Fibroblast of lung (primary cell): Measurements from ENCODE around the gene PHF20. TPM values are rescaled to one million over a fixed set of nuclear protein-coding genes. Genes with fewer than 3 reads are reported as not detected.

ENCODE experiments used
- DNase-seq, 2 donors: peaks; one replicate each; pipeline versions ENCODE4 v3.0.0 to v3.0.0-alpha.2; 2010; ENCODE audit warnings: low read depth in 2 of 2
- H2AFZ ChIP-seq: 2 replicates; pipeline ENCODE4 v1.5.1; 2012; ENCODE audit warnings: low read length, control low read depth, inconsistent platforms
- H3K27ac ChIP-seq: 2 replicates; pipeline ENCODE4 v1.5.1; 2011; ENCODE audit warnings: low read length, control low read depth; ENCODE audit not compliant: insufficient read depth
- H3K27me3 ChIP-seq: 2 replicates; pipeline ENCODE4 v1.5.1; 2011; ENCODE audit warnings: mild to moderate bottlenecking, low read length; ENCODE audit not compliant: control insufficient read depth, insufficient read depth
- H3K36me3 ChIP-seq: 2 replicates; pipeline ENCODE4 v1.5.1; 2011; ENCODE audit warnings: low read length; ENCODE audit not compliant: control insufficient read depth, insufficient read depth
- H3K4me1 ChIP-seq: 2 replicates; pipeline ENCODE4 v1.5.1; 2011; ENCODE audit warnings: low read length; ENCODE audit not compliant: control insufficient read depth, insufficient read depth; ENCODE audit errors: extremely low read depth
- H3K4me2 ChIP-seq: 2 replicates; pipeline ENCODE4 v1.5.1; 2011; ENCODE audit warnings: low read length, control low read depth; ENCODE audit not compliant: insufficient read depth; ENCODE audit errors: extremely low read depth
- H3K4me3 ChIP-seq, 4 experiments: fragments of 200-600 bp in 1 of 4; sonication (generic) in 1 of 4; replicated peaks in 1 of 4; 2 replicates each; pipeline ENCODE4 v1.5.1; 2011 to 2016; ENCODE audit warnings: low read length in 4 of 4, low read depth in 3 of 4, mild to moderate bottlenecking in 3 of 4, control low read depth in 2 of 4, inconsistent platforms in 1 of 4, mixed read lengths in 1 of 4; ENCODE audit not compliant: insufficient read depth in 1 of 4; ENCODE audit errors: control extremely low read depth in 1 of 4
- H3K79me2 ChIP-seq: 2 replicates; pipeline ENCODE4 v1.5.1; 2012; ENCODE audit warnings: mild to moderate bottlenecking, low read length, inconsistent platforms; ENCODE audit not compliant: control insufficient read depth, insufficient read depth
- H3K9ac ChIP-seq: 2 replicates; pipeline ENCODE4 v1.5.1; 2011; ENCODE audit warnings: mild to moderate bottlenecking, low read length, control low read depth; ENCODE audit not compliant: insufficient read depth
- H3K9me3 ChIP-seq: 2 replicates; pipeline ENCODE4 v1.5.1; 2012; ENCODE audit warnings: low read depth, low read length; ENCODE audit not compliant: control insufficient read depth, insufficient read depth
- H4K20me1 ChIP-seq: 2 replicates; pipeline ENCODE4 v1.5.1; 2011; ENCODE audit warnings: low read length; ENCODE audit not compliant: control insufficient read depth, insufficient read depth; ENCODE audit errors: extremely low read depth
- CTCF ChIP-seq, 2 donors: IDR thresholded peaks in 1 of 2; conservative IDR thresholded peaks in 1 of 2; 1 replicate in 1 of 2; 2 replicates in 1 of 2; pipeline ENCODE4 v1.5.1; 2011 to 2012; ENCODE audit warnings: low read length in 2 of 2, control low read depth in 1 of 2, inconsistent platforms in 1 of 2, low read depth in 1 of 2, mild to moderate bottlenecking in 1 of 2
- EZH2 ChIP-seq: IDR thresholded peaks from 2 replicates; pipeline ENCODE4 v1.5.1; 2012; ENCODE audit warnings: low read length, control low read depth, mild to moderate bottlenecking; ENCODE audit errors: missing control alignments
- polyA plus RNA-seq, 2 donors: library from polyadenylated mRNA; depleted of rRNA in 1 of 2; stranded (reverse) in 1 of 2; unstranded in 1 of 2; fragments of >200 nt; gene quantifications; 2 replicates each; pipeline ENCODE4 v1.2.1, GENCODE V29; 2011 to 2012; ENCODE audit warnings: missing spikeins in 1 of 2
- total RNA-seq: library from RNA; depleted of rRNA; stranded (reverse); fragments of >200 nt; gene quantifications from 2 replicates; pipeline ENCODE4 v1.2.1, GENCODE V29; 2014

The PHF20 gene
- total and polyA plus RNA-seq, 2 donors (not counting 1 experiment from before 2014, with no cell fraction given), result 31.4 to 40.1 TPM

GRCh38 chr20:35917077-35917476 lies 145.3 kb downstream of the PHF20 start:
- no peak overlapping the region for H3K9ac ChIP-seq

GRCh38 chr20:35918021-35918420 lies 146.2 kb downstream of the PHF20 start:
- no peak overlapping the region for H3K4me2 ChIP-seq
- no peaks in the 10 kb centered on the region for H3K4me1 ChIP-seq
- H3K36me3 ChIP-seq, result peaks cover 6% of the 10 kb centered on the region
- H3K27ac ChIP-seq, result no peak overlapping the region
- no peak for DNase-seq
- no peaks in the 10 kb centered on the region for H4K20me1 ChIP-seq
- H2AFZ ChIP-seq, result no peak overlapping the region
- no peaks in the 10 kb centered on the region for H3K27me3 ChIP-seq
- no peak overlapping the region for H3K4me3 ChIP-seq
- TF ChIP-seq CTCF (conservative IDR thresholded peaks at IDR 0.05 in 1 of 2, IDR thresholded peaks at IDR 0.05 in 1 of 2; ENCODE audit: low read depth in 1 of 2, low read length in 2 of 2) (no peak), EZH2 (no peak)
- no peaks in the 10 kb centered on the region for H3K79me2 ChIP-seq
- H3K9ac ChIP-seq, result no peak overlapping the region
- no peaks in the 10 kb centered on the region for H3K9me3 ChIP-seq

More at GRCh38 chr20:35917077-35917476, 145.3 kb downstream of the PHF20 start:
- Histone ChIP-seq H3K4me2 (no peak overlapping the region), H3K4me3 (no peak overlapping the region), H4K20me1 (no peaks in the 10 kb centered on the region), H3K4me1 (no peaks in the 10 kb centered on the region), H3K27ac (no peak overlapping the region), H3K36me3 (peaks cover 6% of the 10 kb centered on the region), H2AFZ (no peak overlapping the region), H3K9me3 (no peaks in the 10 kb centered on the region), H3K79me2 (no peaks in the 10 kb centered on the region), H3K27me3 (no peaks in the 10 kb centered on the region)
- TF ChIP-seq CTCF (conservative IDR thresholded peaks at IDR 0.05 in 1 of 2, IDR thresholded peaks at IDR 0.05 in 1 of 2; ENCODE audit: low read depth in 1 of 2, low read length in 2 of 2) (no peak), EZH2 (no peak)
- DNase-seq, result no peak

- Histone ChIP-seq H3K4me1 (no peaks in the 10 kb centered on the region), H3K9ac (no peak overlapping the region), H3K4me3 (no peak overlapping the region), H3K4me2 (no peak overlapping the region), H4K20me1 (no peaks in the 10 kb centered on the region), H3K9me3 (no peaks in the 10 kb centered on the region), H3K36me3 (peaks cover 6% of the 10 kb centered on the region), H3K79me2 (no peaks in the 10 kb centered on the region), H3K27ac (no peak overlapping the region), H3K27me3 (no peaks in the 10 kb centered on the region), H2AFZ (no peak overlapping the region)
- TF ChIP-seq EZH2 (no peak), CTCF (conservative IDR thresholded peaks at IDR 0.05 in 1 of 2, IDR thresholded peaks at IDR 0.05 in 1 of 2; ENCODE audit: low read depth in 1 of 2, low read length in 2 of 2) (no peak)
- DNase-seq, result no peak
Measured at GRCh38 chr20:35920523-35920922, 148.7 kb downstream of the PHF20 start.
